NCI-H1436 (cell line): ENCODE measurements around the gene RNF215.

Experiments
- DNase-seq: peaks from one replicate; lab custom pipeline; 2025; lab: John Stamatoyannopoulos, UW

The RNF215 gene

GRCh38 chr22:30386960-30387827 lies at the start of gene RNF215:
Gene RNF215 (minus strand): TSS chr22:30387411. CDS start chr22:30387313, 98 bp downstream.
- peak; percentile 54 for DNase-seq

- DNase-seq = no peak
Measured at GRCh38 chr22:30436196-30436595, 49.0 kb upstream of the RNF215 start.

- DNase-seq = no peak
Measured at GRCh38 chr22:30435674-30436126, 48.5 kb upstream of the RNF215 start.

- DNase-seq = no peak
Measured at GRCh38 chr22:30434843-30435242, 47.6 kb upstream of the RNF215 start.

GRCh38 chr22:30433773-30434172 lies 46.6 kb upstream of the RNF215 start:
- DNase-seq = no peak

GRCh38 chr22:30433227-30433626 lies 46.0 kb upstream of the RNF215 start:
- no peak for DNase-seq

GRCh38 chr22:30432520-30432919 lies 45.3 kb upstream of the RNF215 start:
- no peak for DNase-seq

GRCh38 chr22:30432096-30432495 lies 44.9 kb upstream of the RNF215 start:
- DNase-seq = no peak

GRCh38 chr22:30430933-30431332 lies 43.7 kb upstream of the RNF215 start:
- no peak for DNase-seq

GRCh38 chr22:30429887-30430286 lies 42.7 kb upstream of the RNF215 start:
- DNase-seq = no peak

GRCh38 chr22:30427871-30428270 lies 40.7 kb upstream of the RNF215 start:
- DNase-seq = no peak

GRCh38 chr22:30426388-30427353 lies 39.5 kb upstream of the RNF215 start:
- DNase-seq = peak; percentile 87

- peak; percentile 28 for DNase-seq
Measured at GRCh38 chr22:30425616-30426387, 38.6 kb upstream of the RNF215 start, which contains the start of gene MTFP1. Gene MTFP1 (plus strand): TSS chr22:30425768. CDS start chr22:30425880, 112 bp downstream.

GRCh38 chr22:30425327-30425615 lies 38.1 kb upstream of the RNF215 start:
- DNase-seq = no peak

- DNase-seq = no peak
Measured at GRCh38 chr22:30424534-30425326, 37.5 kb upstream of the RNF215 start.

GRCh38 chr22:30423959-30424533 lies 36.8 kb upstream of the RNF215 start:
- DNase-seq = peak; percentile 99

GRCh38 chr22:30423301-30423958 lies 36.2 kb upstream of the RNF215 start:
- no peak for DNase-seq

- DNase-seq = no peak
Measured at GRCh38 chr22:30422481-30423300, 35.5 kb upstream of the RNF215 start.
